Lower leg skin (tissue), 4 donors: ENCODE data around the gene MAGEL2. TPM values are rescaled to one million over a fixed set of nuclear protein-coding genes. Genes with fewer than 3 reads are reported as not detected.
"Not testable (repeated sequence)": the region's sequence is repeated elsewhere in the genome, so short reads cannot be mapped to it uniquely, and the experiment has no call there.

ENCODE experiments used
- DNase-seq, 2 donors: peaks; one replicate each; pipeline ENCODE4 v3.0.0-alpha.2; 2019; ENCODE audit warnings: low spot score in 2 of 2
- H3K4me3 ChIP-seq: fragments of 200-600 bp; sonication (generic); 2 replicates; pipeline ENCODE4 v1.5.1; 2017; ENCODE audit warnings: mild to moderate bottlenecking, low read depth; ENCODE audit not compliant: poor library complexity, severe bottlenecking
- POLR2A ChIP-seq, 2 donors: fragments of 450-650 bp; IDR thresholded peaks; one replicate each; pipeline ENCODE4 v1.6.1; 2016 to 2017; ENCODE audit warnings: antibody characterized with exemption in 2 of 2, mild to moderate bottlenecking in 1 of 2, moderate library complexity in 1 of 2
- WGBS, 2 donors: methylation state at CpG; one replicate each; pipeline ENCODE4 v1.1.5; 2018; 5-methylcytosine and 5-hydroxymethylcytosine counted together
- intact Hi-C: fragments of 100-400 bp; cut with DNase I; formaldehyde crosslinking; loops from one replicate; pipeline ENCODE4 v1.15.0; 2023; ENCODE audit warnings: low total_unique reads
- total RNA-seq, 4 donors: library from RNA; depleted of rRNA; stranded (reverse); fragments of >200 nt; gene quantifications; one replicate each; pipeline ENCODE4 v1.1.0, GENCODE V29; 2016
- TF ChIP-seq, protein P1 (sequence below), 3 donors: fragments of 450-650 bp; IDR thresholded peaks; one replicate each; pipeline ENCODE4 v1.5.1; 2016; ENCODE audit warnings: antibody characterized with exemption in 3 of 3, mild to moderate bottlenecking in 3 of 3, moderate library complexity in 2 of 3

MAGEL2 gene
- total RNA-seq, 4 donors from 2014 or later: 0.06 TPM; not detected in 3

GRCh38 chr15:23606226-23606625 is 41.4 kb downstream of the MAGEL2 start:
- no peak for DNase-seq
- 85 to 86% methylated on average over 2 of the region's 2 CpGs for WGBS, 2 donors
- intact Hi-C loops: no loop called here
- TF ChIP-seq, protein P1, sequence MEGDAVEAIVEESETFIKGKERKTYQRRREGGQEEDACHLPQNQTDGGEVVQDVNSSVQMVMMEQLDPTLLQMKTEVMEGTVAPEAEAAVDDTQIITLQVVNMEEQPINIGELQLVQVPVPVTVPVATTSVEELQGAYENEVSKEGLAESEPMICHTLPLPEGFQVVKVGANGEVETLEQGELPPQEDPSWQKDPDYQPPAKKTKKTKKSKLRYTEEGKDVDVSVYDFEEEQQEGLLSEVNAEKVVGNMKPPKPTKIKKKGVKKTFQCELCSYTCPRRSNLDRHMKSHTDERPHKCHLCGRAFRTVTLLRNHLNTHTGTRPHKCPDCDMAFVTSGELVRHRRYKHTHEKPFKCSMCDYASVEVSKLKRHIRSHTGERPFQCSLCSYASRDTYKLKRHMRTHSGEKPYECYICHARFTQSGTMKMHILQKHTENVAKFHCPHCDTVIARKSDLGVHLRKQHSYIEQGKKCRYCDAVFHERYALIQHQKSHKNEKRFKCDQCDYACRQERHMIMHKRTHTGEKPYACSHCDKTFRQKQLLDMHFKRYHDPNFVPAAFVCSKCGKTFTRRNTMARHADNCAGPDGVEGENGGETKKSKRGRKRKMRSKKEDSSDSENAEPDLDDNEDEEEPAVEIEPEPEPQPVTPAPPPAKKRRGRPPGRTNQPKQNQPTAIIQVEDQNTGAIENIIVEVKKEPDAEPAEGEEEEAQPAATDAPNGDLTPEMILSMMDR (IDR thresholded peaks at IDR 0.05): no peak
- TF ChIP-seq POLR2A (IDR thresholded peaks at IDR 0.05): no peak
- no peak overlapping the region for H3K4me3 ChIP-seq

- DNase-seq: no peak
- WGBS, 2 donors: 92 to 93% methylated on average over 6 of the region's 6 CpGs
- TF ChIP-seq, protein P1 (IDR thresholded peaks at IDR 0.05): no peak
- intact Hi-C loops: no loop called here
- no peak overlapping the region for H3K4me3 ChIP-seq
Observed at GRCh38 chr15:23602124-23602523, 45.5 kb downstream of the MAGEL2 start.

- intact Hi-C loops: no loop called here
- WGBS, 2 donors: 81 to 91% methylated on average over 1 of the region's 1 CpG
- H3K4me3 ChIP-seq: no peak overlapping the region
- TF ChIP-seq POLR2A (IDR thresholded peaks at IDR 0.05): no peak
- TF ChIP-seq, protein P1 (IDR thresholded peaks at IDR 0.05): no peak
- DNase-seq: no peak
Observed at GRCh38 chr15:23599053-23599452, 48.6 kb downstream of the MAGEL2 start.

DNA sequence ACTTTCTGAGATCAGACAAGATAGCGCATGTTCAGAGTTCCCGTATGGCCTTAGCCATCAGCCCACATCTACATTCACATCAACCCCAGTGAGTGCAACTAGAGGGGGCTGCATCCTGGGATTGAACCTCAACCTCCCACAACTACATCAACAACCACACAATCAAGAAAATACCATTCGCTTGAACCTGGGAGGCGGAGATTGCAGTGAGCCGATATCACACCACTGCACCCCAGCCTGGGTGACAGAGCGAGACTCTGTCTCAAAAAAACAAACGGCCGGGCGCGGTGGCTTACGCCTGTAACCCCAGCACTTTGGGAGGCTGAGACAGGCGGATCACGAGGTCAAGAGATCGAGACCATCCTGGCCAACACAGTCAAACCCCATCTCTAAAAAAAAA is 50.4 kb downstream of the MAGEL2 start:
- H3K4me3 ChIP-seq, intact Hi-C loops, DNase-seq: not testable (repeated sequence)
- WGBS, 2 donors: 85% methylated on average over 14 of the region's 14 CpGs

GRCh38 chr15:23596736-23597135 is 50.9 kb downstream of the MAGEL2 start:
- intact Hi-C loops: no loop called here
- 71 to 72% methylated on average over 5 of the region's 5 CpGs for WGBS, 2 donors
- TF ChIP-seq POLR2A (IDR thresholded peaks at IDR 0.05): no peak
- TF ChIP-seq, protein P1 (IDR thresholded peaks at IDR 0.05): no peak
- DNase-seq: no peak
- no peak overlapping the region for H3K4me3 ChIP-seq

DNA sequence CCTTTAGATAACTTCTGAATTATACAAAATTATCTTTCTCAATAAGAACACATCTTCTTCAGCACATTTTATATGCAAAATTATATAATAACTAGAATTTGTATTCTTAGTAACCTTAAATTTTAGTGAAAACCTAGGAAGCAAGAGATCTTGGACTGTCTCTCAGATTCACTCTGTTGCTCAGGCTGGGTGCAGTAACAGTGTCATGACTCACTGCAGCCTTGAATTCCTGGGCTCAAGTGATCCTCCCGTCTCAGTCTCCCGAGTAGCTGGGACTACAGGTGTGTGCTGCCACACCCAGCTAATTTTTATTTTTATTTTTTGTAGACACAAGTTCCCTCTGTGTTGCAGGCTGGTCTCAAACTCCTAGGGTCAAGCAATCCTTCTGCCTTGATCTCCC is 52.3 kb downstream of the MAGEL2 start:
- no peak for TF ChIP-seq POLR2A (IDR thresholded peaks at IDR 0.05)
- TF ChIP-seq, protein P1 (IDR thresholded peaks at IDR 0.05): no peak
- 46 to 65% methylated on average over 2 of the region's 2 CpGs for WGBS, 2 donors

More for the DNA sequence above, 52.3 kb downstream of the MAGEL2 start:
- intact Hi-C loops: no loop called here
- H3K4me3 ChIP-seq: no peak overlapping the region
- DNase-seq: no peak
